ENCODE measurements around the gene EGLN1.
A peak's percentile ranks its signal among the peaks of the same experiment; 100 is the strongest.
"Not testable (repeated sequence)": the region's sequence is repeated elsewhere in the genome, so short reads cannot be mapped to it uniquely, and the experiment has no call there.

EGLN1 gene

GRCh38 chr1:231443363-231443762 is 21.3 kb upstream of the EGLN1 start:
- no peaks in the 10 kb centered on the region for H3K9me3 ChIP-seq (ENCODE audit: control insufficient read depth, low read depth, low read length)
- no peak overlapping the region for H3K4me3 ChIP-seq (ENCODE audit: low read length)
- H3K27me3 ChIP-seq (ENCODE audit: control insufficient read depth, insufficient read depth, low read length): no peaks in the 10 kb centered on the region
- no peaks in the 10 kb centered on the region for H3K36me3 ChIP-seq (ENCODE audit: control insufficient read depth, low read depth, low read length)
- H3K27ac ChIP-seq (ENCODE audit: low read length): no peak overlapping the region
- H3K9ac ChIP-seq (ENCODE audit: low read length): no peak overlapping the region
- no peaks in the 10 kb centered on the region for H3K4me1 ChIP-seq (ENCODE audit: control insufficient read depth, low read depth, low read length)

DNA sequence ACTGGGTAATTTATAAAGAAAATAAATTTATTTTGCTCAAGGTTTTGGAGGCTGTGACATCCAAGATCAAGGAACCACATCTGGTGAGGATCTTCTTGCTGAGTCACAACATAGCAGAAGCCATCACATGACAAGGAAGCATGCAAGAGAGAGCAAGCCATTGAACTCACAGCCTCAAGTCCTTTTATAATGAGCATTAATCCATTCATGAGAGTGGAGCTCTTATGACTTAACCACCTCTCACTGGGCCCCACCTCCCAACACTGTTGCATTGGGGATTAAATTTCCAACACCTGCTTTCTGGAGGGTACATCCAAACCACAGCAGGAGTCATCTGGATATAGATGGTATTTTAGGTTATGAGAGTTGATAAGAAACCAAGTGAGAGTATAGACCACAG is 20.6 kb upstream of the EGLN1 start:
- Histone ChIP-seq H3K9ac (ENCODE audit: low read length) (no peak overlapping the region), H3K9me3 (ENCODE audit: control insufficient read depth, low read depth, low read length) (no peaks in the 10 kb centered on the region), H3K27ac (ENCODE audit: low read length) (no peak overlapping the region), H3K4me1 (ENCODE audit: control insufficient read depth, low read depth, low read length) (no peaks in the 10 kb centered on the region), H3K27me3 (ENCODE audit: control insufficient read depth, insufficient read depth, low read length) (no peaks in the 10 kb centered on the region), H3K4me3 (ENCODE audit: low read length) (no peak overlapping the region), H3K36me3 (ENCODE audit: control insufficient read depth, low read depth, low read length) (no peaks in the 10 kb centered on the region)

DNA sequence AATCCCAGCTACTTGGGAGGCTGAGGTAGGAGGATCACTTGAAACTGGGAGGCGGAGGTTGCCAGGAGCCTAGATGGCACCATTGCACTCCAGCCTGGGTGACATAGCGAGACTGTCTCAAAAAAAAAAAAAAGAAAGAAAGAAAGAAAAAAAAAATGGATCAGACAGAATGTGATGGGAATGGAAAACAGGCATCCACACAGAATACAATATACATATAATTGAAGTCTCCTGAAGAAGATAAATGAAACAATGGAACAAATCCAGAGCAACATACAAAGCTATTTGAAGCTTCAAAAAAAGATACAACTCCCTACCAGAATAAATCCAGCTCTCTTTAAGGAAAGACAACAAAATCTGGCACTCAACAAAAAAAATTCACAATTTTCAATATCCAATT is 10.9 kb upstream of the EGLN1 start:
- no peak overlapping the region for H3K4me3 ChIP-seq (ENCODE audit: low read length)
- H3K27me3 ChIP-seq (ENCODE audit: control insufficient read depth, insufficient read depth, low read length): no peaks in the 10 kb centered on the region
- H3K9ac ChIP-seq (ENCODE audit: low read length): no peak overlapping the region
- no peaks in the 10 kb centered on the region for H3K36me3 ChIP-seq (ENCODE audit: control insufficient read depth, low read depth, low read length)
- no peaks in the 10 kb centered on the region for H3K4me1 ChIP-seq (ENCODE audit: control insufficient read depth, low read depth, low read length)
- H3K27ac ChIP-seq (ENCODE audit: low read length): no peak overlapping the region
- H3K9me3 ChIP-seq (ENCODE audit: control insufficient read depth, low read depth, low read length): no peaks in the 10 kb centered on the region

DNA sequence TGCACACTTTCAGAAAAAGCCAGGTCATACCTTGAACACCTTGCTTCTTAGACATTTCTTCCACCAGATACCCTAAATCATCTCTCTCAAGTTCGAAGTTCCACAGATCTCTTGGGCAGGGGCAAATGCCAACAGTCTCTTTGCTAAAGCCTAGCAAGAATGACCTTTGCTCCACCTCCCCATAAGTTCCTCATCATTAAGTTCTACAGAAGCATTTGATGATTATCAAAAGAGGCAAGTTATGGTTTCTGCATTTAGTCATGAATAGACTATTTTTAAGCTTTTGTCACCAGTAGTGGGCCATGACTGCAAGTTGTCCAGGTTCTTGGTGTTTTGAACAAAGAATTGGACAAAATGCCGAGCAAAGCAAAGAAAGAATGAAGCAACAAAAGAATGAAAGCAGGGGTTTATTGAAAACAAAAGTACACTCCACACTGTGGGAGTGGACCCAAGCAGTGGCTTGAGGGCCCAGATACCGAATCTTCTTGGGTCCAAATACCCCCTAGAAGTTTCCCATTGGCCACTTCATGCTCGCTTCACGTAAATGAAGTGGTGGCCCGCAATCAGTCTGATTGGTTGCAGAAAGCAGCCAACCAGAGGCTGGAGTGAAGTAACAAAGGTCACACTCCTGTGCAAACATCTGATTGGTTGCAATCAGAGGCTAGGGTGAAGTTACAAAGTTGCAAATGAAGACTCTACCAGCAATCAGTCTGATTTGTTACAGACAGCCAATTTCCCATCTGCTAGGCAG is 9.8 kb upstream of the EGLN1 start:
- Histone ChIP-seq H3K9me3 (ENCODE audit: control insufficient read depth, low read depth, low read length) (no peaks in the 10 kb centered on the region), H3K4me3 (ENCODE audit: low read length) (no peak overlapping the region), H3K36me3 (ENCODE audit: control insufficient read depth, low read depth, low read length) (no peaks in the 10 kb centered on the region), H3K4me1 (ENCODE audit: control insufficient read depth, low read depth, low read length) (no peaks in the 10 kb centered on the region), H3K27ac (ENCODE audit: low read length) (no peak overlapping the region), H3K9ac (ENCODE audit: low read length) (no peak overlapping the region), H3K27me3 (ENCODE audit: control insufficient read depth, insufficient read depth, low read length) (no peaks in the 10 kb centered on the region)

- H3K27ac ChIP-seq (ENCODE audit: low read length); H3K9ac ChIP-seq (ENCODE audit: low read length); H3K4me1 ChIP-seq (ENCODE audit: control insufficient read depth, low read depth, low read length); H3K4me3 ChIP-seq (ENCODE audit: low read length); H3K9me3 ChIP-seq (ENCODE audit: control insufficient read depth, low read depth, low read length); H3K36me3 ChIP-seq (ENCODE audit: control insufficient read depth, low read depth, low read length); H3K27me3 ChIP-seq (ENCODE audit: control insufficient read depth, insufficient read depth, low read length): not testable (repeated sequence)
Measured at GRCh38 chr1:231430678-231431352, 8.7 kb upstream of the EGLN1 start.

DNA sequence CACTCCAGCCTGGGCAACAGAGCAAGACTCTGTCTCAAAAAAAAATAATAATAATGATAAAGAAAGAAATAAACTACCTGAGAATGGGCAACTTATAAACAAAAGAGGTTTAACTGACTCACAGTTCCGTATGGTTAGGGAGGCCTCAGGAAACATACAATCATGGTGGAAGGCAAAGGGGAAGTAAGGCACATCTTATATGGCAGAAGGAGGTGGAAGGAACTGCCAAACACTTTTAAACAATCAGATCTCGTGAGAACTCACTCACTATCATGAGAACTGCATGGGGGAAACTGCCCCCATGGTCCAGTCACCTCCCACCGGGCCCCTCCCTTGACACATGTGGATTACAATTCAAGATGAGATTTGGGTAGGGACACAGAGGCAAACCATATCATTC is 6.3 kb upstream of the EGLN1 start:
- Histone ChIP-seq H3K9me3 (ENCODE audit: control insufficient read depth, low read depth, low read length) (no peaks in the 10 kb centered on the region), H3K27me3 (ENCODE audit: control insufficient read depth, insufficient read depth, low read length) (peaks cover 31% of the 10 kb centered on the region), H3K9ac (ENCODE audit: low read length) (no peak overlapping the region), H3K27ac (ENCODE audit: low read length) (no peak overlapping the region), H3K4me3 (ENCODE audit: low read length) (no peak overlapping the region), H3K4me1 (ENCODE audit: control insufficient read depth, low read depth, low read length) (no peaks in the 10 kb centered on the region), H3K36me3 (ENCODE audit: control insufficient read depth, low read depth, low read length) (no peaks in the 10 kb centered on the region)

GRCh38 chr1:231424950-231425805 is 3.1 kb upstream of the EGLN1 start:
- Histone ChIP-seq H3K4me1 (ENCODE audit: control insufficient read depth, low read depth, low read length) (peaks cover 7% of the 10 kb centered on the region), H3K4me3 (ENCODE audit: low read length) (no peak overlapping the region), H3K27ac (ENCODE audit: low read length) (no peak overlapping the region), H3K27me3 (ENCODE audit: control insufficient read depth, insufficient read depth, low read length) (peaks cover 49% of the 10 kb centered on the region), H3K9ac (ENCODE audit: low read length) (no peak overlapping the region), H3K9me3 (ENCODE audit: control insufficient read depth, low read depth, low read length) (no peaks in the 10 kb centered on the region), H3K36me3 (ENCODE audit: control insufficient read depth, low read depth, low read length) (no peaks in the 10 kb centered on the region)

DNA sequence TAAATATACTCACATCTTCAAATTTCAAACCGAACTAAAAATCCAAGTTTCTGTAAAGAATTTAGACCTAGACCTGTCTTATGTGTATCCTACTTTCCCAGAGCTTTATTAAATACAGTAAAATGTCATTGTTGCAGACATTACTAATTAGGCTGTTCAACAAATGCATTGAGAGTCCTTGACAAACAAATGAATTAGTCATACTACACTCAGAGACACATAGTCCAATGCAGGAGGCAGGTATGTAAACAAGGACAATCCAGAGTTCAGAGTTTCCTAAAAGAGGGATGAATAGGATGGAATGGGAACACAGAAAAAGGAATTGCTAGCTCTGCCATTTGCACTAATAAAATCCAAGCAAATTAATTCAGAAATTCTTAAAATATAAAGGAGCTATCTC is 1.6 kb upstream of the EGLN1 start:
- Histone ChIP-seq H3K4me3 (ENCODE audit: low read length) (no peak overlapping the region), H3K27me3 (ENCODE audit: control insufficient read depth, insufficient read depth, low read length) (peaks cover 64% of the 10 kb centered on the region), H3K4me1 (ENCODE audit: control insufficient read depth, low read depth, low read length) (peaks cover 14% of the 10 kb centered on the region), H3K9ac (ENCODE audit: low read length) (no peak overlapping the region), H3K36me3 (ENCODE audit: control insufficient read depth, low read depth, low read length) (no peaks in the 10 kb centered on the region), H3K9me3 (ENCODE audit: control insufficient read depth, low read depth, low read length) (no peaks in the 10 kb centered on the region), H3K27ac (ENCODE audit: low read length) (no peak overlapping the region)

DNA sequence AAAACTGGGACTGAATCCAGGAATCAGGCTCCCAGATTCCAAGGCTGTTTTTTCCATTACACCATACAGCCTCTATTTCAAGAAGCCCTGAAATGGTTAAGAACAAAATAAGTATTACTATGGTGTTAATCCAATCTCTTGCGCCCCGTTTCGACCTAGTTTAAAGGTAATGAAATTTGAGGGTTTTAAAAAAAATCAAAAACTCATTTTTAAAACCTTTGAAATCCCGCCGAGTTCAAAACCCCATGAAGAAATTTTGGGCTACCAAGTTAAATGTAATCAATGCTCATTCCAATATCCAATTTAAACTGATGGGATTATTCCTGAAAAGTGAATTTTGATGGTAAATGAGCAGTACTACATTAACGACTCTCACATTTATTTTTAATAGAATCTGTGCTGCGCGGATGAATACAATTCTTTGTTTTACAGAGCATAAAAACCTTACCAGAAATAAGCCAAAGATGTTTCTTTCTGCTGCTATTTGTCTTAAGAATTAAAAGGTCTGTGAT is 767 bp upstream of the EGLN1 start:
- no peaks in the 10 kb centered on the region for H3K36me3 ChIP-seq (ENCODE audit: control insufficient read depth, low read depth, low read length)
- peak overlapping the region; percentile 73 for H3K9ac ChIP-seq (ENCODE audit: low read length)
- H3K27ac ChIP-seq (ENCODE audit: low read length): no peak overlapping the region
- H3K27me3 ChIP-seq (ENCODE audit: control insufficient read depth, insufficient read depth, low read length): peaks cover 72% of the 10 kb centered on the region
- H3K9me3 ChIP-seq (ENCODE audit: control insufficient read depth, low read depth, low read length): no peaks in the 10 kb centered on the region
- peaks cover 14% of the 10 kb centered on the region for H3K4me1 ChIP-seq (ENCODE audit: control insufficient read depth, low read depth, low read length)
- peak overlapping the region; percentile 69 for H3K4me3 ChIP-seq (ENCODE audit: low read length)

DNA sequence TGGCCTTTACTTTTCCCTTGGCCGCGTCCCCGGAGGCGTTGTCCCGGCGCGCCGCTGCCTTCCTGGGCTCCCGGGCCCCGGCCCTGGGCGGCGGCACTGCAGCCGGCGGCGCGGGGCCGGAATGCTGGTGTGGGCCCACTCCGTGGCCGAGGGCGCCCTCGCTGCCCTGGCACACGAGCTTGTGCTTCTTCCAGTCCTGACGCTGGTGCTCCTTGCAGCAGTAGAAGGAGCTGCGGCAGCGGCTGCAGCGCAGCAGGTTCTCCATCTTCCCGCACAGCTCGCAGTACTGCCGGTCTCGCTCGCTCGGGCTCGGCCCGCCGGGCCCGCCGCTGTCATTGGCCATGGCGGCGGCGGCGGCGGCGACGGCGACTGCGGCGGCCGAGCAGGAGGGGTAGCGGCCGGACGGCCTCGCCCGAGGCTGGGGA is 529 bp downstream of the EGLN1 start:
- Histone ChIP-seq H3K4me3 (ENCODE audit: low read length) (peak overlapping the region; percentile 77), H3K27me3 (ENCODE audit: control insufficient read depth, insufficient read depth, low read length) (peaks cover 84% of the 10 kb centered on the region), H3K36me3 (ENCODE audit: control insufficient read depth, low read depth, low read length) (no peaks in the 10 kb centered on the region), H3K27ac (ENCODE audit: low read length) (no peak overlapping the region), H3K9me3 (ENCODE audit: control insufficient read depth, low read depth, low read length) (no peaks in the 10 kb centered on the region), H3K4me1 (ENCODE audit: control insufficient read depth, low read depth, low read length) (peaks cover 14% of the 10 kb centered on the region), H3K9ac (ENCODE audit: low read length) (no peak overlapping the region)

DNA sequence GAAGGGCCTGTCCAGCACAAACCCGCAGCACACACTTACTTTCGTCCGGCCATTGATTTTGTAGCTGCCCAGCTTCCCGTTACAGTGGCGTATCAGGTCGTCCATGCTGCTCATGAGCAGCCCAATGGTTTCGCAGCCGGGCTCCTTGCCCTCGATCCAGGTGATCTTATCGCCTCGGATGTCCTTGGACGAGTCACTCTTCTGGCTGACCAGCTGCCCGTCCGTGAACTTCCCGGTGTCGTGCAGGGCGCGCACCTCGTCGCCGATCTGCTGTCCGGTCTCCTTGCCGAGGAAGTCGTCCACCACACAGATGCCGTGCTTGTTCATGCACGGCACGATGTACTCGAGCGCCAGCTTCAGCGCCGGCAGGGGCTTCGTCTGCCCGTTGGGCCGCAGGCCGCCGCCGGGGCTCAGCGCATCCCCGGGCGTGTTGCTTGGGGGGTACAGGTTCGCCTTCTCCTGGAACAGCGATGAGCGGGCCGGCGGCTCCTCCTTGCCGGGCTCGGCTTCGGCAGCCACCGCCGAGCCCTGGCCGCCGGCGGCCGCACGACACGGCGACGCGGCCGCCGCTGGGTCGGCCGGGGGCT is 1.0 kb downstream of the EGLN1 start:
- Histone ChIP-seq H3K9ac (ENCODE audit: low read length) (peak overlapping the region; percentile 9), H3K27ac (ENCODE audit: low read length) (no peak overlapping the region), H3K36me3 (ENCODE audit: control insufficient read depth, low read depth, low read length) (no peaks in the 10 kb centered on the region), H3K4me1 (ENCODE audit: control insufficient read depth, low read depth, low read length) (peaks cover 14% of the 10 kb centered on the region), H3K27me3 (ENCODE audit: control insufficient read depth, insufficient read depth, low read length) (peaks cover 79% of the 10 kb centered on the region), H3K9me3 (ENCODE audit: control insufficient read depth, low read depth, low read length) (no peaks in the 10 kb centered on the region), H3K4me3 (ENCODE audit: low read length) (peak overlapping the region; percentile 77)

Data from iPS-18a (cell line).